Mesothelial cell of epicardium (in vitro differentiated cells): ENCODE data around the gene FNDC5. TPM values are rescaled to one million over a fixed set of nuclear protein-coding genes. Genes with fewer than 3 reads are reported as not detected.

Experiments used
- DNase-seq, 2 experiments: peaks; one replicate each; pipeline ENCODE4 v3.0.0; 2021; ENCODE audit warnings: low spot score in 2 of 2; ENCODE audit not compliant: unreplicated experiment in 2 of 2
- H3K27ac Mint-ChIP-seq: 2 replicates; pipeline ENCODE4 v1.8.0; 2021; ENCODE audit warnings: mixed read lengths
- H3K27me3 Mint-ChIP-seq: 2 replicates; pipeline ENCODE4 v1.8.0; 2021; ENCODE audit warnings: low read depth, mixed read lengths
- H3K36me3 Mint-ChIP-seq: 2 replicates; pipeline ENCODE4 v1.8.0; 2021; ENCODE audit warnings: mixed read lengths
- H3K4me1 Mint-ChIP-seq: 2 replicates; pipeline ENCODE4 v1.8.0; 2021; ENCODE audit warnings: mixed read lengths
- H3K4me3 Mint-ChIP-seq: 2 replicates; pipeline ENCODE4 v1.8.0; 2021; ENCODE audit warnings: mild to moderate bottlenecking, moderate library complexity, mixed read lengths
- H3K9me3 Mint-ChIP-seq: 2 replicates; pipeline ENCODE4 v1.8.0; 2021; ENCODE audit warnings: mixed read lengths
- CTCF ChIP-seq: fragments of 200-600 bp; sonication (generic); IDR thresholded peaks from one replicate; pipeline ENCODE4 v1.5.0; 2021; ENCODE audit warnings: antibody characterized with exemption; ENCODE audit not compliant: unreplicated experiment
- total RNA-seq: library from RNA; stranded (reverse); gene quantifications from 3 replicates; pipeline ENCODE4 v1.2.1, GENCODE V29; 2021

FNDC5 gene
- total RNA-seq, 1 donor from 2014 or later = 164 TPM

DNA sequence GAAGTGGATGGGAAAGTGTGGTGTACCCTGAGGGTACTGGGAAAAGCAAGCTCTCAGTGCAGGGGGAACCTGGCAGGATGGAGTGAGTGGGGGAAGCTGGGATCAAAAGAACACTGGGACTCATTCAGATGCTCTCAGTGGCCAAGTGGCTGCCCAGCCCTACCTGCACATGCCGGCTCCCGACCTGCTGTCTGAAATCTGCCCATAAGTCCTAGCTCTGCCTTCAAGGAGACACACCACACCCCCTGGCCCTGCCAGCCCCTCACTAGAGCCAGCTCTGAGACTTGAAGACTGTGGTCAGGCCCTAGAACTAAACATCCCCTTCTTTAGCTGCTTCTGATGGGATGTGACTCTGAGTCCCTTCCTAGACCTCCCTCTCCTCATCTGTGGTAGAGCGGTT, 28.2 kb upstream of the FNDC5 start:
- no peak for TF ChIP-seq CTCF
- H3K4me3 Mint-ChIP-seq = no peak overlapping the region
- H3K9me3 Mint-ChIP-seq = no peaks in the 10 kb centered on the region
- no peak for DNase-seq
- peaks cover 16% of the 10 kb centered on the region for H3K4me1 Mint-ChIP-seq
- H3K27me3 Mint-ChIP-seq = no peaks in the 10 kb centered on the region
- H3K27ac Mint-ChIP-seq = no peak overlapping the region
- no peaks in the 10 kb centered on the region for H3K36me3 Mint-ChIP-seq

DNA sequence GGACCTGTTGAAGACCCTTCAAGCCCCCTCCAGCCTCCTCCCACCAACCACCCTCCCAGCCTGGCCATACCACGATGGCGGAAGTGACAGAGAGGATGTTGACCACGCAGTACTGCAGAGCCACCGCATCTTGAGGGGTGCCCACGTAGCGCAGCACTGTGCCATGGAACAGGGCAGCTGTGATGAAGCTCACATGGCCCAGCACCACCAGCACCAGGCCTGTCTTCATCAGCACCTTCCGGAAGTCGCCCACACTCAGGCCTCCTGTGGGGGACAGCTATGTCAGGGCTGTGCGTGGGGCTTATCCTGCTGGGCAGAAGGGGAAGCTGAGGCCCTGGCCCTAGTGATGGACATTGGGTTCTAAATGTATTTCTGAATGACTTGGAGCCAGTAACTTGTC, 27.3 kb upstream of the FNDC5 start:
- no peak overlapping the region for H3K27ac Mint-ChIP-seq
- no peaks in the 10 kb centered on the region for H3K9me3 Mint-ChIP-seq
- H3K27me3 Mint-ChIP-seq = no peaks in the 10 kb centered on the region
- no peaks in the 10 kb centered on the region for H3K36me3 Mint-ChIP-seq
- DNase-seq = no peak
- no peak overlapping the region for H3K4me3 Mint-ChIP-seq
- peaks cover 20% of the 10 kb centered on the region for H3K4me1 Mint-ChIP-seq
- no peak for TF ChIP-seq CTCF

DNA sequence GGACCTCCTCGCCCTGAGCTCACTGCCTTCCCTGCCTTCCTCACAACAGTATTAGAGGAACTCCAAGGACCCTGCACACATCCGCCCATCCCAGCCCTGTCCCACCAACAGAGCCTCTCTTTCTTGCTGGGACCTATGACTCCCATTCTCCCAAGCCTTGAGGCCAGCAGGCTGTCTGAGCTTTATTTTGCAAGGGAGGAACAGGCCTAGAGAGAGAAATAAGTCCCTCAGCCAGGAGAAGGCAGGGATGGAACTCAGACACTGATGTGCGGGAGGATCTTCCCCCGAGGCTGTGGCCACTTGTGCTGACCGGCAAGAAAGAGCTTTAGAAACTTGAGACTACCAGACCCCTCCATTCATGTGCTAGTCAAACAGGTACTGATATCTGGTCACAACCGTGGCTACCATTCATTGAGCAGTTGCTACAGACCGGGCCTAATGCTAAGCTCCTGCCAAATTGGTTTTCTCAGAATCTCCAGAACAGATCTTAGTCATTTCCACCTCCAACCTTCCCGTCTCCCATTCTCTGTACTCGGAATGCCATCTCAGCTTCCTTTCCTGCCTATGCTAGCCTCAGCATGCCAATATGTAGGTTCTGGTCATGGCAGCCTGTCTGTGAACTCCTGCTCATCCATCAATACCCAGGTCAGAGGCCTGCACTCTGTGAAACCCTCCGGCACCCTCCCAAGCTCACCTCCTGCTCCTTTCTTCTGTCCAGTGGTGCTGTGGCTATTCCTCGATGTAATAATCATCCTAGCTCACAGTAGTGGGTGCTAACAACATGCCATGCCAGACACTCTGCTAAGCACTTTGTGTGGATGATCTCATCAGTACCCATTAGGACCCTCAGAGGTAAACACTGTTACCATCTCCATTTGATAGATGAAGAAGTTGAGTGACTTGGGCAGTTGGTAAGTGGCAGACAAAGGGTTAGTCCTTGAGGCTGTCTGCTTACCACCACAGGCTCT, 26.7 kb upstream of the FNDC5 start:
- no peak for DNase-seq
- TF ChIP-seq CTCF = no peak
- peaks cover 24% of the 10 kb centered on the region for H3K4me1 Mint-ChIP-seq
- no peak overlapping the region for H3K4me3 Mint-ChIP-seq
- no peaks in the 10 kb centered on the region for H3K36me3 Mint-ChIP-seq
- H3K9me3 Mint-ChIP-seq = no peaks in the 10 kb centered on the region
- H3K27me3 Mint-ChIP-seq = no peaks in the 10 kb centered on the region
- H3K27ac Mint-ChIP-seq = peak overlapping the region; percentile 57

DNA sequence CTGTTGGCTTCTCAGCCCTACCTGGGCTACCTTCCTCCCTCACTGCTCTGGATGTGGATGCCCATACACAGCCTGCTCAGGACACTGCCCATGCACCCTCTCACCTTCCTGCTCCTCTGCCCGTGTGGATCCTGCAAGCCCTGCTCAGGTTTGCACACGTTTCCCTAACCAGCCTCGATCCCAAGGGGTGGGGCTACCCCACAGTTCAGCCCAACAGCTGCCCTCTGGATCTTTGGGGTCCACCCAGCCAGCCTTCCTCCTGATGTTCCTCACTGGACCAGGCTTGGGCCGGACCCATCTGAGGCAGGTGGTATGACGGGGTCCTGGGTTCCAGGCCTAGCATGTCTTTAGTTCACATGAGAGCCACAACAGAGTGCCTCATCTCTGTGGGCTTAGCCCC, 25.7 kb upstream of the FNDC5 start:
- Mint-ChIP-seq H3K9me3 (no peaks in the 10 kb centered on the region), H3K4me1 (peaks cover 27% of the 10 kb centered on the region), H3K4me3 (no peak overlapping the region), H3K27me3 (peaks cover 1% of the 10 kb centered on the region), H3K36me3 (no peaks in the 10 kb centered on the region), H3K27ac (no peak overlapping the region)
- no peak for DNase-seq
- TF ChIP-seq CTCF = no peak

DNA sequence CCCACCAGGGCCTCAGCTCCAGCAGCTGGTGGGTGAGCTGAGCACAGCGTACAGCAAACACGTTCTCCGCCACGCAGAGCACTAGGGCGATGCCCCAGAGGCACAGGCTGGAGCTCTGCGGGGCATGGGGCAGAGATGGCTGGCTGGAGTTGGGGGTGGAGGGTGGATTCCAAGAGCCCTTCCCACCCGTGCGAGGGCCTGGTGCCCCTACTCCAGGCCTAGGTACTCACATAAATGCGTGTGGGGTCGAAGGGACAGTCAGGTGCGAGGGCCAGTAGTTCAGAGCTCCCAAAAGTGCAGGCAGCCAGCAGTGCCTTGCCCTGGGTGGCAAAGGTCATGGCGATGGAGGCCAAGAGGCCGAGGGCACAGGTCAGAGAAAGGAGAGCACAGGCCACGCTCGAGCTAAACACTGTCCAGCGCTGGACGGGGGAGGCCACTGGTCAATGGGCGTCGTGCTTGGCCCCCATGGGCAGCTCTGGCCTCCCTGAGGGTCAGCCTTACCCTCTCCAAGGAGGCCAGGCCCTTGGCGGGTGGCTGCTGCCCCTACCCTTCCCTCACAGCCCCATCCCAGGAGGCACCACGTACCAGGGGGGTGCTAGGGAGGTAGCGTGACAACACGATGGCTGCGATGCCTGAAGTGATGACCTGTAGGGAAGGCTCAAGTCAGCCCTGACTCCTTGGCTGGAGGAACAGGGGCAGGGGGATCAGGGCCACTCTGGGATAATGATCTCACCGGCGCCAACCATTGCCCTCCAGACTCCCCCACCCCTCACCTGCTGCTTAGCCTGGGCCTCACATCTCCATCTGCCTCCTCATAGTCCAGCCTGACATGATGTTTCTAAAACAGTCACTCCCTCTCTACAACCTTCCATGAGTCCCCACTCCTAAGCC, 24.9 kb upstream of the FNDC5 start:
- Mint-ChIP-seq H3K9me3 (no peaks in the 10 kb centered on the region), H3K4me3 (no peak overlapping the region), H3K27ac (no peak overlapping the region), H3K36me3 (no peaks in the 10 kb centered on the region), H3K4me1 (peaks cover 27% of the 10 kb centered on the region), H3K27me3 (peaks cover 1% of the 10 kb centered on the region)
- no peak for TF ChIP-seq CTCF
- no peak for DNase-seq
